H1 (cell line): Measurements from ENCODE around the gene SIGLEC12. TPM values are rescaled to one million over a fixed set of nuclear protein-coding genes. Genes with fewer than 3 reads are reported as not detected.

ENCODE experiments used
- CTCF ChIA-PET: fragments of 300-600 bp; sonication (Branson Sonifier 250); formaldehyde crosslinking; loops from one replicate; lab custom pipeline; 2021; ENCODE audit not compliant: partially characterized antibody; lab: Charles Lee
- POLR2A ChIA-PET: fragments of 300-600 bp; sonication (Branson Sonifier 250); formaldehyde crosslinking; loops from one replicate; lab custom pipeline; 2021; ENCODE audit warnings: inconsistent platforms; ENCODE audit not compliant: partially characterized antibody; lab: Charles Lee
- DNase-seq, 2 experiments: peaks; one replicate each; pipeline versions ENCODE4 v3.0.0 to v3.0.0-alpha.2; 2010 to 2022; ENCODE audit warnings: low spot score in 2 of 2, low read depth in 1 of 2, mixed read lengths in 1 of 2
- FAIRE-seq: peaks from 2 replicates; lab custom pipeline; 2011; peaks lifted over from hg19 to GRCh38; lab: Jason Lieb, UNC
- H2AFZ ChIP-seq: 2 replicates; pipeline ENCODE4 v1.8.1; 2012; ENCODE audit warnings: low read length, inconsistent platforms
- H2AK5ac ChIP-seq: 2 replicates; pipeline ENCODE4 v1.6.1; 2013; ENCODE audit warnings: low read depth, low read length
- H2BK120ac ChIP-seq: replicated peaks from 2 replicates; pipeline ENCODE3; 2013; ENCODE audit warnings: low read depth, low read length, inconsistent platforms
- H2BK12ac ChIP-seq: 2 replicates; pipeline ENCODE4 v1.6.1; 2013; ENCODE audit warnings: low read depth, low read length
- H2BK15ac ChIP-seq: 2 replicates; pipeline ENCODE4 v1.6.1; 2013; ENCODE audit warnings: low read length
- H2BK20ac ChIP-seq: 2 replicates; pipeline ENCODE4 v1.6.1; 2013; ENCODE audit warnings: low read length
- H2BK5ac ChIP-seq: 2 replicates; pipeline ENCODE4 v1.6.1; 2013; ENCODE audit warnings: low read depth, low read length
- H3K14ac ChIP-seq: 2 replicates; pipeline ENCODE4 v1.6.1; 2013; ENCODE audit warnings: inconsistent platforms; ENCODE audit not compliant: insufficient read length
- H3K18ac ChIP-seq: 2 replicates; pipeline ENCODE4 v1.6.1; 2013; ENCODE audit warnings: low read length; ENCODE audit errors: extremely low read depth
- H3K23ac ChIP-seq: 2 replicates; pipeline ENCODE4 v1.6.1; 2013; ENCODE audit warnings: inconsistent platforms; ENCODE audit not compliant: insufficient read length
- H3K23me2 ChIP-seq: 2 replicates; pipeline ENCODE4 v1.6.1; 2013; ENCODE audit warnings: low read depth, low read length
- H3K27ac ChIP-seq: 2 replicates; pipeline ENCODE4 v1.6.1; 2011; ENCODE audit warnings: low read depth, low read length, inconsistent platforms
- H3K27me3 ChIP-seq, 4 experiments: replicated peaks in 1 of 4; 1 replicate in 1 of 4; 2 replicates in 3 of 4; pipeline versions ENCODE4 v1.6.1 to v1.8.1; 2011 to 2013; ENCODE audit warnings: low read length in 3 of 4, mild to moderate bottlenecking in 3 of 4, inconsistent platforms in 2 of 4, mixed read lengths in 2 of 4, moderate library complexity in 1 of 4; ENCODE audit not compliant: control insufficient read depth in 3 of 4, insufficient read depth in 3 of 4; ENCODE audit errors: extremely low read depth in 1 of 4
- H3K36me3 ChIP-seq, 4 experiments: 2 replicates each; pipeline versions ENCODE4 v1.6.1 to v1.8.1; 2011 to 2013; ENCODE audit warnings: mild to moderate bottlenecking in 4 of 4, low read length in 3 of 4, moderate library complexity in 2 of 4, control low read depth in 1 of 4, inconsistent platforms in 1 of 4; ENCODE audit not compliant: insufficient read depth in 4 of 4, control insufficient read depth in 2 of 4
- H3K4ac ChIP-seq: replicated peaks from 2 replicates; pipeline ENCODE3; 2013; ENCODE audit warnings: low read length, low read depth, mixed read lengths, inconsistent platforms; ENCODE audit not compliant: insufficient read length
- H3K4me1 ChIP-seq, 4 experiments: replicated peaks in 1 of 4; 1 replicate in 1 of 4; 2 replicates in 3 of 4; pipeline versions ENCODE4 v1.6.1 to v1.8.1; 2011 to 2013; ENCODE audit warnings: low read length in 3 of 4, inconsistent platforms in 2 of 4, mixed read lengths in 1 of 4; ENCODE audit not compliant: insufficient read depth in 4 of 4, control insufficient read depth in 3 of 4
- H3K4me2 ChIP-seq, 2 experiments: 2 replicates each; pipeline versions ENCODE4 v1.6.1 to v1.8.1; 2011 to 2013; ENCODE audit warnings: low read depth in 2 of 2, low read length in 2 of 2, control low read depth in 1 of 2, inconsistent platforms in 1 of 2, mild to moderate bottlenecking in 1 of 2; ENCODE audit not compliant: insufficient read depth in 1 of 2
- H3K4me3 ChIP-seq, 4 experiments: fragments of 200-600, 300-600 bp in 1 of 4; sonication (generic), shearing (Covaris generic), sonication (Bioruptor Twin) in 1 of 4; 2 replicates each; pipeline versions ENCODE4 v1.5.1 to v1.8.1; 2011 to 2016; ENCODE audit warnings: low read length in 4 of 4, low read depth in 3 of 4, control low read depth in 2 of 4, inconsistent platforms in 2 of 4, mild to moderate bottlenecking in 2 of 4, mixed read lengths in 1 of 4, moderate library complexity in 1 of 4; ENCODE audit not compliant: insufficient read depth in 2 of 4; ENCODE audit errors: extremely low read depth in 1 of 4
- H3K56ac ChIP-seq: replicated peaks from 2 replicates; pipeline ENCODE3; 2013; ENCODE audit warnings: low read depth, mild to moderate bottlenecking, mixed read lengths, low read length, inconsistent platforms; ENCODE audit not compliant: insufficient read length
- H3K79me1 ChIP-seq: 2 replicates; pipeline ENCODE4 v1.6.1; 2013; ENCODE audit warnings: low read depth, low read length, control low read depth
- H3K79me2 ChIP-seq, 2 experiments: 2 replicates each; pipeline versions ENCODE4 v1.6.1 to v1.8.1; 2012 to 2013; ENCODE audit warnings: low read length in 2 of 2, mild to moderate bottlenecking in 2 of 2, inconsistent platforms in 1 of 2; ENCODE audit not compliant: insufficient read depth in 2 of 2, control insufficient read depth in 1 of 2
- H3K9ac ChIP-seq, 4 experiments: replicated peaks in 1 of 4; 1 replicate in 1 of 4; 2 replicates in 3 of 4; pipeline versions ENCODE4 v1.6.1 to v1.8.1; 2011 to 2013; ENCODE audit warnings: low read depth in 3 of 4, low read length in 3 of 4, control low read depth in 2 of 4, mild to moderate bottlenecking in 2 of 4, moderate library complexity in 2 of 4, inconsistent platforms in 1 of 4; ENCODE audit errors: extremely low read depth in 1 of 4
- H3K9me3 ChIP-seq, 2 experiments: 2 replicates each; pipeline versions ENCODE4 v1.6.1 to v1.8.1; 2012 to 2013; ENCODE audit warnings: mild to moderate bottlenecking in 2 of 2, moderate library complexity in 2 of 2, control low read depth in 1 of 2, inconsistent platforms in 1 of 2, low read depth in 1 of 2, low read length in 1 of 2, mixed read lengths in 1 of 2; ENCODE audit not compliant: insufficient read depth in 2 of 2
- H4K20me1 ChIP-seq, 2 experiments: replicated peaks in 1 of 2; 2 replicates each; pipeline versions ENCODE3 to v1.8.1; 2011 to 2013; ENCODE audit warnings: inconsistent platforms in 2 of 2, low read length in 2 of 2, mild to moderate bottlenecking in 1 of 2; ENCODE audit not compliant: insufficient read depth in 2 of 2, control insufficient read depth in 1 of 2
- H4K5ac ChIP-seq: 2 replicates; pipeline ENCODE4 v1.6.1; 2013; ENCODE audit warnings: low read length, low read depth, mixed read lengths, inconsistent platforms; ENCODE audit not compliant: insufficient read length
- H4K8ac ChIP-seq: 2 replicates; pipeline ENCODE4 v1.8.0; 2013; ENCODE audit warnings: mild to moderate bottlenecking, moderate library complexity, low read length, inconsistent platforms; ENCODE audit not compliant: insufficient read depth; ENCODE audit errors: extremely low read depth
- H4K91ac ChIP-seq: replicated peaks from 2 replicates; pipeline ENCODE3; 2013; ENCODE audit warnings: low read length, mixed read lengths, inconsistent platforms; ENCODE audit not compliant: insufficient read length
- BACH1 ChIP-seq: IDR thresholded peaks from 2 replicates; pipeline ENCODE4 v1.6.1; 2012; ENCODE audit warnings: low read length, improper control_type of control experiment
- BCL11A ChIP-seq, 2 experiments: IDR thresholded peaks; one replicate each; pipeline ENCODE4 v1.6.1; 2011; ENCODE audit warnings: low read depth in 2 of 2, low read length in 2 of 2, mild to moderate bottlenecking in 2 of 2
- E2F6 ChIP-seq: IDR thresholded peaks from 2 replicates; pipeline ENCODE4 v1.6.1; 2012; ENCODE audit warnings: inconsistent platforms
- GTF2F1 ChIP-seq: IDR thresholded peaks from 2 replicates; pipeline ENCODE4 v1.6.1; 2012; ENCODE audit warnings: low read depth, low read length, improper control_type of control experiment, borderline replicate concordance
- WGBS, 2 experiments: shearing (Covaris generic) in 1 of 2; methylation state at CpG; one replicate each; pipeline versions ENCODE4 v1.1.6 to v1.1.7; 2013 to 2015; ENCODE audit warnings: low lambda C conversion rate in 2 of 2, mixed read lengths in 2 of 2, inconsistent platforms in 1 of 2, low coverage in 1 of 2, missing lambda C conversion rate in 1 of 2; ENCODE audit not compliant: insufficient replicate concordance in 2 of 2, insufficient coverage in 1 of 2, insufficient read length in 1 of 2; ENCODE audit errors: extremely low coverage in 1 of 2, missing lambda C conversion rate in 1 of 2; 5-methylcytosine and 5-hydroxymethylcytosine counted together
- polyA plus RNA-seq, 7 experiments: library from polyadenylated mRNA; depleted of rRNA in 3 of 7; stranded (reverse) in 5 of 7; unstranded in 2 of 7; fragments of >200 nt in 5 of 7; fragments of 200-250 nt in 2 of 7; gene quantifications; 1 replicate in 5 of 7; 2 replicates in 1 of 7; 4 replicates in 1 of 7; pipeline versions ENCODE4 v1.2.1 to v1.2.3, GENCODE V29; 2011 to 2013; ENCODE audit warnings: missing spikeins in 2 of 7, mixed read lengths in 2 of 7
- total RNA-seq: library from RNA; stranded (reverse); fragmentation: NEBNext Ultra II Directional; extraction: Animal tissue kit (Norgen Biotek cat#: 25700); gene quantifications from 2 replicates; pipeline ENCODE4 v1.2.1, GENCODE V29; 2021
- TF ChIP-seq, protein P1 (sequence below): IDR thresholded peaks from 2 replicates; pipeline ENCODE4 v1.6.1; 2012; ENCODE audit warnings: low read length, inconsistent platforms

SIGLEC12 gene
- total and polyA plus RNA-seq, 2 of the 8 experiments (the other 6 are each of a cell fraction or from before 2014, with no cell fraction given) = not detected

- Histone ChIP-seq H4K20me1 (no peaks in the 10 kb centered on the region), H2BK120ac (no peak overlapping the region), H2AK5ac (no peak overlapping the region), H4K8ac (no peak overlapping the region), H2BK5ac (no peak overlapping the region), H2BK15ac (no peak overlapping the region), H3K79me1 (no peaks in the 10 kb centered on the region), H3K27ac (no peak overlapping the region), H2BK12ac (no peak overlapping the region), H4K91ac (no peak overlapping the region), H3K4me3 (no peak overlapping the region), H4K5ac (no peak overlapping the region), H3K56ac (no peak overlapping the region), H3K27me3 (no peaks in the 10 kb centered on the region), H3K4me2 (no peak overlapping the region), H3K4me1 (no peaks in the 10 kb centered on the region), H2BK20ac (no peak overlapping the region), H2AFZ (no peak overlapping the region), H3K79me2 (no peaks in the 10 kb centered on the region), H3K36me3 (no peaks in the 10 kb centered on the region), H3K14ac (no peak overlapping the region), H3K4ac (no peak overlapping the region), H3K23me2 (no peaks in the 10 kb centered on the region; the same call in 1 of the 2 replicates), H3K18ac (no peak overlapping the region), H3K9me3 (peaks cover 55 to 76% of the 10 kb centered on the region in 2 experiments), H3K23ac (no peak overlapping the region), H3K9ac (no peak overlapping the region)
- POLR2A ChIA-PET = no interaction called here
- CTCF ChIA-PET = interaction anchor here (1.0 to 1.9 kb wide), 2 partner anchors 14 to 16 kb away, joined by 3 to 7 read pairs; no protein-coding TSS in a partner anchor
- WGBS, 2 experiments = 63% methylated on average over 2 of the region's 2 CpGs; no CpG with 5 or more reads in 1 of the 2 experiments
- FAIRE-seq (no peak), DNase-seq (no peak)
- TF ChIP-seq, protein P1, sequence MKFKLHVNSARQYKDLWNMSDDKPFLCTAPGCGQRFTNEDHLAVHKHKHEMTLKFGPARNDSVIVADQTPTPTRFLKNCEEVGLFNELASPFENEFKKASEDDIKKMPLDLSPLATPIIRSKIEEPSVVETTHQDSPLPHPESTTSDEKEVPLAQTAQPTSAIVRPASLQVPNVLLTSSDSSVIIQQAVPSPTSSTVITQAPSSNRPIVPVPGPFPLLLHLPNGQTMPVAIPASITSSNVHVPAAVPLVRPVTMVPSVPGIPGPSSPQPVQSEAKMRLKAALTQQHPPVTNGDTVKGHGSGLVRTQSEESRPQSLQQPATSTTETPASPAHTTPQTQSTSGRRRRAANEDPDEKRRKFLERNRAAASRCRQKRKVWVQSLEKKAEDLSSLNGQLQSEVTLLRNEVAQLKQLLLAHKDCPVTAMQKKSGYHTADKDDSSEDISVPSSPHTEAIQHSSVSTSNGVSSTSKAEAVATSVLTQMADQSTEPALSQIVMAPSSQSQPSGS = no peak
- no peak for TF ChIP-seq BCL11A (IDR thresholded peaks at IDR 0.05; ENCODE audit: low read depth in 2 of 2, low read length in 2 of 2)
- TF ChIP-seq BACH1 = no peak
- no peak for TF ChIP-seq GTF2F1
- no peak for TF ChIP-seq E2F6
These were observed 12.5 kb downstream of the SIGLEC12 start for GRCh38 chr19:51489113-51489512.
